ENCODE measurements around the gene JPT1. TPM values are rescaled to one million over a fixed set of nuclear protein-coding genes. Genes with fewer than 3 reads are reported as not detected.

The JPT1 gene, protein sequence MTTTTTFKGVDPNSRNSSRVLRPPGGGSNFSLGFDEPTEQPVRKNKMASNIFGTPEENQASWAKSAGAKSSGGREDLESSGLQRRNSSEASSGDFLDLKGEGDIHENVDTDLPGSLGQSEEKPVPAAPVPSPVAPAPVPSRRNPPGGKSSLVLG
- total RNA-seq (100 to 1,000 TPM in 2 of 7 donors, 10 to 100 TPM in 5; 47.1 to 116 (median 92.1) TPM), polyA plus RNA-seq (100 to 1,000 TPM; 106 to 192 (median 164) TPM)
- long read RNA-seq, donor 1, partial matches to known transcripts: 0 of 10 reads
- long read RNA-seq, donor 1, other reads (novel, unspliced or antisense): 10 of 10 reads
- long read RNA-seq, donor 2, partial matches to known transcripts: 0 of 8 reads
- long read RNA-seq, donor 2, other reads (novel, unspliced or antisense): 7 of 8 reads

- Histone ChIP-seq H3K4me3 (peak within 1 kb of the TSS; percentile 76 to 99 (median 90)), H3K36me3 (no peaks in the 10 kb centered on the region), H3K27me3 (replicated peaks in 1 of 7) (no peaks in the 10 kb centered on the region), H3K9me3 (no peaks in the 10 kb centered on the region), H3K27ac (peak within 1 kb of the TSS; percentile 76 to 96 (median 86)), H3K4me1 (peaks cover 9 to 42% (median 30%) of the 10 kb centered on the region in 6 donors)
- DNase-seq: peak; percentile 97
- intact Hi-C loops (cut with DNase I; ENCODE audit: low total_unique reads): no loop called here
- WGBS, 5 donors: 2 to 5% (median 3%) methylated on average over 24 to 67 of the region's 67 CpGs
- TF ChIP-seq POLR2AphosphoS5 (IDR thresholded peaks at IDR 0.05): peak; percentile 100
- peak; percentile 93 to 99 (median 97) for TF ChIP-seq POLR2A (IDR thresholded peaks at IDR 0.05)
- TF ChIP-seq, protein P1, sequence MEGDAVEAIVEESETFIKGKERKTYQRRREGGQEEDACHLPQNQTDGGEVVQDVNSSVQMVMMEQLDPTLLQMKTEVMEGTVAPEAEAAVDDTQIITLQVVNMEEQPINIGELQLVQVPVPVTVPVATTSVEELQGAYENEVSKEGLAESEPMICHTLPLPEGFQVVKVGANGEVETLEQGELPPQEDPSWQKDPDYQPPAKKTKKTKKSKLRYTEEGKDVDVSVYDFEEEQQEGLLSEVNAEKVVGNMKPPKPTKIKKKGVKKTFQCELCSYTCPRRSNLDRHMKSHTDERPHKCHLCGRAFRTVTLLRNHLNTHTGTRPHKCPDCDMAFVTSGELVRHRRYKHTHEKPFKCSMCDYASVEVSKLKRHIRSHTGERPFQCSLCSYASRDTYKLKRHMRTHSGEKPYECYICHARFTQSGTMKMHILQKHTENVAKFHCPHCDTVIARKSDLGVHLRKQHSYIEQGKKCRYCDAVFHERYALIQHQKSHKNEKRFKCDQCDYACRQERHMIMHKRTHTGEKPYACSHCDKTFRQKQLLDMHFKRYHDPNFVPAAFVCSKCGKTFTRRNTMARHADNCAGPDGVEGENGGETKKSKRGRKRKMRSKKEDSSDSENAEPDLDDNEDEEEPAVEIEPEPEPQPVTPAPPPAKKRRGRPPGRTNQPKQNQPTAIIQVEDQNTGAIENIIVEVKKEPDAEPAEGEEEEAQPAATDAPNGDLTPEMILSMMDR (IDR thresholded peaks at IDR 0.05 in 8 of 11, conservative IDR thresholded peaks at IDR 0.05 in 3 of 11): peak in 5 of 11 experiments; percentile 15 to 44 (median 25)
These were observed at the start of gene JPT1 for GRCh38 chr17:75154195-75155106. Gene JPT1, minus strand, starts transcription at chr17:75154512. Its CDS starts 115 bp downstream, at chr17:75154397.

DNA sequence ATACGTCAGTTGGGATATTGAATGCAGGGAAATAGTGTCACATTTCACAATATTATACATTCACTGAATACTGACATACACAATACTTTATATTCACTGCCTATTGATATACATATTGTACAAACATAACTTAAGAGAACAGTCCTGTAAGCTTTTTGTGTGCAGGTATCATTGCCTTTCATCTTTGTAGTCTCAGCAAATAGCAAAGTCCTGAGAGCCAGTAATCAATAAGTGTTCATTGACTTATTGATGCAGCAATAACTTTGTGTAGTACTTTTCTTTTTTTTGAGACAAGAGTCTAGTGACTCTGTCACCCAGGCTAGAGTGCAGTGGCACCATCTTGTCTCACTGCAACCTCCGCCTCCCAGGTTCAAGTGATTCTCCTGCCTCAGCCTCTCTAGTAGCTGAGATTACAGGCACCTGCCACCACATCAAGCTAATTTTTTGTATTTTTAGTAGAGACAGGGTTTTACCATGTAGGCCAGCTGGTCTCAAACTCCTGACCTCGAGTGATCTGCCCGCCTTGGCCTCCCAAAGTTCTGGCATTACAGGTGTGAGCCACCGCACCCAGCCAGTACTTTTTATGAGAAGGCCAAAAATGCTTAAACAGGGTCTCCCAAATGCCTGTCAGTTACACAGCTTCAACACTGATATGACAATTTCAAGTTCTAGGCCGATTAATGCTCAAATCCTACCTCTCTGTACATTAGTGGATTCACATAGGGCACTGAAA, 45.7 kb upstream of the JPT1 start:
- no peak for DNase-seq
- TF ChIP-seq, protein P1 (IDR thresholded peaks at IDR 0.05 in 8 of 11, conservative IDR thresholded peaks at IDR 0.05 in 3 of 11): no peak
- TF ChIP-seq POLR2A (IDR thresholded peaks at IDR 0.05): no peak
- TF ChIP-seq POLR2AphosphoS5 (IDR thresholded peaks at IDR 0.05): no peak
- intact Hi-C loops (cut with DNase I; ENCODE audit: low total_unique reads): loop anchor here (10.0 kb wide), 1 partner anchor 235 kb away; no protein-coding TSS in a partner anchor
- 89 to 97% (median 94%) methylated on average over 6 of the region's 6 CpGs for WGBS, 5 donors
- Histone ChIP-seq H3K27me3 (replicated peaks in 1 of 7) (no peaks in the 10 kb centered on the region), H3K9me3 (no peaks in the 10 kb centered on the region), H3K27ac (no peak overlapping the region), H3K4me3 (no peak overlapping the region), H3K4me1 (peaks cover 5 to 18% (median 11%) of the 10 kb centered on the region in 6 donors), H3K36me3 (no peaks in the 10 kb centered on the region)

DNA sequence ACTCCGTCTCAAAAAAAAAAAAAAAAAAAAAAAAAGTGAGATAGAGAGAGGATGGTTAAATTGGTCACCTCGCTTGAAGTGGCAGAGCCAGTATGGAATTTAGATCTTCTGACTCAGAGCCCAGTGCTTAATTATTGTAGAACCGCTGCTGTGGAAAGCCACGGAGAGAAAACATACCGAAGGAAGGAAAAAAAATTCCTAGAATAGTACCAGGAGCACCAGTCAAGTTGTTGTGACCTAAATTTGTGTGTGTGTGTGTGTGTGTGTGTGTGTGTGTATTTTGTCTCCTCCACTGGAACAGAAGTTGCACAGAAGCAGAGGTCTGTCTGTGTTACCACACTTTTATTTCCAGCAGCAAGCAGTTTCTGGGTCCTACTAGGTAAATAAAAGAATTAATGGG, 40.6 kb upstream of the JPT1 start:
- 90 to 95% (median 93%) methylated on average over 4 of the region's 5 CpGs for WGBS, 5 donors
- TF ChIP-seq POLR2AphosphoS5 (IDR thresholded peaks at IDR 0.05): no peak
- TF ChIP-seq POLR2A (IDR thresholded peaks at IDR 0.05): no peak
- TF ChIP-seq, protein P1 (IDR thresholded peaks at IDR 0.05 in 8 of 11, conservative IDR thresholded peaks at IDR 0.05 in 3 of 11): no peak
- intact Hi-C loops (cut with DNase I; ENCODE audit: low total_unique reads): no loop called here

More for the DNA sequence above, 40.6 kb upstream of the JPT1 start:
- no peaks in the 10 kb centered on the region for H3K27me3 ChIP-seq (replicated peaks in 1 of 7)
- no peaks in the 10 kb centered on the region for H3K4me1 ChIP-seq
- H3K9me3 ChIP-seq: no peaks in the 10 kb centered on the region
- H3K27ac ChIP-seq: no peak overlapping the region
- H3K36me3 ChIP-seq: no peaks in the 10 kb centered on the region
- DNase-seq: no peak
- no peak overlapping the region for H3K4me3 ChIP-seq

Measured in spleen (tissue), 13 donors.